ENCODE data around the gene UBE3A. TPM values are rescaled to one million over a fixed set of nuclear protein-coding genes. Genes with fewer than 3 reads are reported as not detected.

The UBE3A gene
- total RNA-seq, 2 donors from 2014 or later = 92.2 to 101 TPM

- Histone ChIP-seq H3K36me3 (ENCODE audit: control insufficient read depth, insufficient read depth, low read length) (no peaks in the 10 kb centered on the region), H3K27me3 (ENCODE audit: control insufficient read depth, insufficient read depth, low read length, poor library complexity, severe bottlenecking) (no peaks in the 10 kb centered on the region), H3K4me3 (ENCODE audit: low read length) (no peak overlapping the region), H3K9ac (ENCODE audit: extremely low read depth, low read length, poor library complexity, severe bottlenecking) (no peak overlapping the region), H3K27ac (ENCODE audit: low read depth, low read length) (no peak overlapping the region), H3K4me1 (ENCODE audit: control insufficient read depth, insufficient read depth, low read length) (no peaks in the 10 kb centered on the region), H3K9me3 (ENCODE audit: control insufficient read depth, low read length) (peaks cover 15% of the 10 kb centered on the region)
- peaks cover 4% of the 10 kb centered on the region for H3K27me3 Mint-ChIP-seq (ENCODE audit: insufficient read depth)
- no peak for TF ChIP-seq CTCF (conservative IDR thresholded peaks at IDR 0.05)
- no peak overlapping the region for H3K27ac Mint-ChIP-seq
- H3K36me3 Mint-ChIP-seq (ENCODE audit: low read depth) = no peaks in the 10 kb centered on the region
- no peak overlapping the region for H3K4me3 Mint-ChIP-seq
- no peaks in the 10 kb centered on the region for H3K4me1 Mint-ChIP-seq
- WGBS, 2 experiments (ENCODE audit: insufficient coverage in 1 of 2, insufficient read length in 1 of 2) = 82 to 100% methylated on average over 2 to 3 of the region's 3 CpGs
- DNase-seq = no peak
- H3K9me3 Mint-ChIP-seq = peaks cover 61% of the 10 kb centered on the region
These were observed 151.0 kb downstream of the UBE3A start for GRCh38 chr15:25287823-25288222.
